ENCODE measurements around the gene LFNG.

Gene LFNG

GRCh38 chr7:2539031-2539911 is 19.7 kb downstream of the LFNG start:
- Histone ChIP-seq H3K27me3 (ENCODE audit: control insufficient read depth, low read length) (no peaks in the 10 kb centered on the region), H3K9me2 (replicated peaks; ENCODE audit: control insufficient read depth, low read length) (no peaks in the 10 kb centered on the region), H3K27ac (ENCODE audit: low read depth, low read length) (no peak overlapping the region), H3K4me2 (ENCODE audit: low read length) (no peak overlapping the region), H3K36me3 (ENCODE audit: control insufficient read depth, low read length) (peaks cover 65% of the 10 kb centered on the region), H3F3A (ENCODE audit: control insufficient read depth, insufficient read depth) (no peaks in the 10 kb centered on the region), H3K9me3 (ENCODE audit: control insufficient read depth, insufficient read depth, low read length) (no peaks in the 10 kb centered on the region), H3K79me2 (ENCODE audit: control insufficient read depth, low read length) (no peaks in the 10 kb centered on the region), H4K20me1 (ENCODE audit: control insufficient read depth, insufficient read depth, low read depth, low read length) (no peaks in the 10 kb centered on the region), H3K4me3 (ENCODE audit: low read length) (no peak overlapping the region), H3K4me1 (ENCODE audit: control insufficient read depth, low read length) (no peaks in the 10 kb centered on the region)
- TF ChIP-seq EZH2phosphoT487 (IDR thresholded peaks at IDR 0.05; ENCODE audit: borderline replicate concordance, low read length) (no peak), CTCF (IDR thresholded peaks at IDR 0.05; ENCODE audit: low read depth, low read length, poor library complexity, severe bottlenecking) (no peak)

- no peaks in the 10 kb centered on the region for H4K20me1 ChIP-seq (ENCODE audit: control insufficient read depth, insufficient read depth, low read depth, low read length)
- no peak overlapping the region for H3K4me2 ChIP-seq (ENCODE audit: low read length)
- H3K4me1 ChIP-seq (ENCODE audit: control insufficient read depth, low read length) = no peaks in the 10 kb centered on the region
- no peaks in the 10 kb centered on the region for H3K79me2 ChIP-seq (ENCODE audit: control insufficient read depth, low read length)
- H3K9me2 ChIP-seq (replicated peaks; ENCODE audit: control insufficient read depth, low read length) = no peaks in the 10 kb centered on the region
- no peak for TF ChIP-seq EZH2phosphoT487 (IDR thresholded peaks at IDR 0.05; ENCODE audit: borderline replicate concordance, low read length)
- no peak for TF ChIP-seq CTCF (IDR thresholded peaks at IDR 0.05; ENCODE audit: low read depth, low read length, poor library complexity, severe bottlenecking)
- H3K9me3 ChIP-seq (ENCODE audit: control insufficient read depth, insufficient read depth, low read length) = no peaks in the 10 kb centered on the region
- H3K27ac ChIP-seq (ENCODE audit: low read depth, low read length) = no peak overlapping the region
- H3K27me3 ChIP-seq (ENCODE audit: control insufficient read depth, low read length) = no peaks in the 10 kb centered on the region
- peaks cover 71% of the 10 kb centered on the region for H3K36me3 ChIP-seq (ENCODE audit: control insufficient read depth, low read length)
- H3K4me3 ChIP-seq (ENCODE audit: low read length) = no peak overlapping the region
- H3F3A ChIP-seq (ENCODE audit: control insufficient read depth, insufficient read depth) = no peaks in the 10 kb centered on the region
Measured at GRCh38 chr7:2540133-2540532, 20.6 kb downstream of the LFNG start.

DNA sequence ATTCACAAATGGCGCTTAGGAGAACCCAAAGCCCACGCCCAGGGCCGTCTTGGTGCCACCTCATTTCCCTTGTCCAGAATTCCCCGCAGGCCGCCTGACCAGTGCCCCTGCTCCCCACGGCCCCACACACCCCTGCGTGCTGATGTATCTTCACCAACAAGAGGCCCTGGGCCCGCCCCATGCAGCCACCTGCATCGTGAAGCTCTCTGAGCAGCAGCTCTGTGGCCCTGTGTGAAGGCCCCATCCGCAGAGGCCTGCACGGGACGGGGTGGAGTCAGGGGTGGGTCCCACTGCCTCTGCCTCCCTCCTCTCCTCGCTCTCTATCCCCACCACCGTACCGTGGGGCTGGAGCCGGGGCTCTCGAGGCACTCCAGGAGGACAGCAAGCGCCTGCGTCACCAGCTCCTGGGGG is 21.1 kb downstream of the LFNG start:
- no peaks in the 10 kb centered on the region for H3F3A ChIP-seq (ENCODE audit: control insufficient read depth, insufficient read depth)
- H3K9me2 ChIP-seq (replicated peaks; ENCODE audit: control insufficient read depth, low read length) = no peaks in the 10 kb centered on the region
- H3K4me2 ChIP-seq (ENCODE audit: low read length) = no peak overlapping the region
- no peaks in the 10 kb centered on the region for H3K27me3 ChIP-seq (ENCODE audit: control insufficient read depth, low read length)
- peaks cover 73% of the 10 kb centered on the region for H3K36me3 ChIP-seq (ENCODE audit: control insufficient read depth, low read length)
- H3K4me3 ChIP-seq (ENCODE audit: low read length) = no peak overlapping the region
- TF ChIP-seq CTCF (IDR thresholded peaks at IDR 0.05; ENCODE audit: low read depth, low read length, poor library complexity, severe bottlenecking) (no peak), EZH2phosphoT487 (IDR thresholded peaks at IDR 0.05; ENCODE audit: borderline replicate concordance, low read length) (no peak)
- H3K9me3 ChIP-seq (ENCODE audit: control insufficient read depth, insufficient read depth, low read length) = no peaks in the 10 kb centered on the region
- no peak overlapping the region for H3K27ac ChIP-seq (ENCODE audit: low read depth, low read length)
- H3K4me1 ChIP-seq (ENCODE audit: control insufficient read depth, low read length) = no peaks in the 10 kb centered on the region
- H4K20me1 ChIP-seq (ENCODE audit: control insufficient read depth, insufficient read depth, low read depth, low read length) = no peaks in the 10 kb centered on the region
- H3K79me2 ChIP-seq (ENCODE audit: control insufficient read depth, low read length) = no peaks in the 10 kb centered on the region
